HG02884 (cell line): ENCODE measurements around the gene NOX5.

Source experiments
- ATAC-seq: cut with Tn5 transposase; IDR thresholded peaks from one replicate; pipeline ENCODE4 v1.9.1; 2021; ENCODE audit warnings: mild to moderate bottlenecking, moderate library complexity; ENCODE audit not compliant: unreplicated experiment

NOX5 gene

GRCh38 chr15:69016021-69016595 is 1.6 kb downstream of the NOX5 start:
- no peak for ATAC-seq

GRCh38 chr15:69017978-69018377 is 3.5 kb downstream of the NOX5 start:
- ATAC-seq = no peak

- ATAC-seq = no peak
Observed at GRCh38 chr15:69018951-69019350, 4.5 kb downstream of the NOX5 start.

GRCh38 chr15:69021895-69022294 is 7.4 kb downstream of the NOX5 start:
- ATAC-seq = no peak

- ATAC-seq = no peak
Observed at GRCh38 chr15:69025320-69025719, 10.8 kb downstream of the NOX5 start.

GRCh38 chr15:69026355-69026754 is 11.9 kb downstream of the NOX5 start:
- ATAC-seq = no peak

GRCh38 chr15:69027976-69028518 is 13.6 kb downstream of the NOX5 start:
- no peak for ATAC-seq

- no peak for ATAC-seq
Observed at GRCh38 chr15:69031013-69032001, 16.8 kb downstream of the NOX5 start.

GRCh38 chr15:69032031-69032430 is 17.5 kb downstream of the NOX5 start:
- no peak for ATAC-seq

GRCh38 chr15:69032703-69033373 is 18.3 kb downstream of the NOX5 start:
- no peak for ATAC-seq

- ATAC-seq = no peak
Observed at GRCh38 chr15:69034352-69034751, 19.9 kb downstream of the NOX5 start.

- no peak for ATAC-seq
Observed at GRCh38 chr15:69035205-69035917, 20.9 kb downstream of the NOX5 start.

GRCh38 chr15:69035918-69036258 is 21.4 kb downstream of the NOX5 start:
- no peak for ATAC-seq

- ATAC-seq = no peak
Observed at GRCh38 chr15:69036826-69037225, 22.3 kb downstream of the NOX5 start.

- no peak for ATAC-seq
Observed at GRCh38 chr15:69037482-69037881, 23.0 kb downstream of the NOX5 start.

GRCh38 chr15:69037977-69038376 is 23.5 kb downstream of the NOX5 start:
- ATAC-seq = no peak

- no peak for ATAC-seq
Observed at GRCh38 chr15:69038508-69038907, 24.0 kb downstream of the NOX5 start.

GRCh38 chr15:69039516-69040225 is 25.2 kb downstream of the NOX5 start:
- no peak for ATAC-seq

- ATAC-seq = no peak
Observed at GRCh38 chr15:69042531-69042930, 28.0 kb downstream of the NOX5 start.

GRCh38 chr15:69045802-69046201 is 31.3 kb downstream of the NOX5 start:
- ATAC-seq = no peak
